ENCODE data around the gene TOM1L2.

GRCh38 chr17:17795946-17796786 lies 176.0 kb downstream of the TOM1L2 start:
- TF ChIP-seq CTCF (IDR thresholded peaks at IDR 0.05; ENCODE audit: insufficient read depth, low read length) (no peak), REST (IDR thresholded peaks at IDR 0.05; ENCODE audit: insufficient replicate concordance, low read depth) (no peak), POLR2AphosphoS5 (IDR thresholded peaks at IDR 0.05; ENCODE audit: low read depth) (no peak), GABPA (IDR thresholded peaks at IDR 0.05; ENCODE audit: low read depth) (no peak), SPI1 (IDR thresholded peaks at IDR 0.05; ENCODE audit: borderline replicate concordance, low read depth) (no peak)
